Activated CD4-positive, alpha-beta T cell treated with anti-CD3 and anti-CD28 coated beads, Interleukin-2, amount 50 U/mL, for 16 hours (primary cell): ENCODE measurements around the gene ITGAV.

Experiments used
- DNase-seq: peaks from one replicate; pipeline ENCODE4 v3.0.0-alpha.2; 2020

ITGAV gene

GRCh38 chr2:186725783-186726182 is 135.9 kb downstream of the ITGAV start:
- no peak for DNase-seq

GRCh38 chr2:186726938-186727337 is 137.1 kb downstream of the ITGAV start:
- DNase-seq = no peak

- DNase-seq = no peak
Measured at GRCh38 chr2:186728631-186729030, 138.8 kb downstream of the ITGAV start.
